ENCODE measurements around the gene NUAK1.

The NUAK1 gene

DNA sequence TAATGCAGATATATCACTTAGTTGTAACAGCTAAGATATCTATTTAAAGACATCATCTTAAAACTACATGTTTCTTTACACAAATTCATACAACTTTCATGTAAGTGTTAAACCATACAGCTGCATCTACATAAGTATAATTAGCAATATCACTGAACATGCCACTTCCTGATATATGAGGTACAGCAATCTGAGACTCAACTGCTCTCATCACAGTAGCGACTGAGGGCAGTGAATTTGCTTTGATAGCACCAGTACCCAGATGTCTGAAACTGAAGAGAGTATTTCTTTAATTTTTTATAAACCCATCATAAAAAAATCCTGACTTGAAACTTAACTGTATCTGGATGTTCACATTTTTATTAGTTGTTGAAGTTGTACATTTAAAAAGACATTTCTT lies 34.7 kb upstream of the NUAK1 start:
- no peak for TF ChIP-seq FOXP2 (optimal IDR thresholded peaks at IDR 0.05; ENCODE audit: borderline replicate concordance, extremely low read depth, extremely low read length, insufficient read depth)
- no peak for TF ChIP-seq TAF1 (IDR thresholded peaks at IDR 0.05; ENCODE audit: borderline replicate concordance, insufficient read depth, low read length)
- TF ChIP-seq POLR2AphosphoS5 (IDR thresholded peaks at IDR 0.05; ENCODE audit: low read depth, low read length): no peak
- TF ChIP-seq, protein P1, sequence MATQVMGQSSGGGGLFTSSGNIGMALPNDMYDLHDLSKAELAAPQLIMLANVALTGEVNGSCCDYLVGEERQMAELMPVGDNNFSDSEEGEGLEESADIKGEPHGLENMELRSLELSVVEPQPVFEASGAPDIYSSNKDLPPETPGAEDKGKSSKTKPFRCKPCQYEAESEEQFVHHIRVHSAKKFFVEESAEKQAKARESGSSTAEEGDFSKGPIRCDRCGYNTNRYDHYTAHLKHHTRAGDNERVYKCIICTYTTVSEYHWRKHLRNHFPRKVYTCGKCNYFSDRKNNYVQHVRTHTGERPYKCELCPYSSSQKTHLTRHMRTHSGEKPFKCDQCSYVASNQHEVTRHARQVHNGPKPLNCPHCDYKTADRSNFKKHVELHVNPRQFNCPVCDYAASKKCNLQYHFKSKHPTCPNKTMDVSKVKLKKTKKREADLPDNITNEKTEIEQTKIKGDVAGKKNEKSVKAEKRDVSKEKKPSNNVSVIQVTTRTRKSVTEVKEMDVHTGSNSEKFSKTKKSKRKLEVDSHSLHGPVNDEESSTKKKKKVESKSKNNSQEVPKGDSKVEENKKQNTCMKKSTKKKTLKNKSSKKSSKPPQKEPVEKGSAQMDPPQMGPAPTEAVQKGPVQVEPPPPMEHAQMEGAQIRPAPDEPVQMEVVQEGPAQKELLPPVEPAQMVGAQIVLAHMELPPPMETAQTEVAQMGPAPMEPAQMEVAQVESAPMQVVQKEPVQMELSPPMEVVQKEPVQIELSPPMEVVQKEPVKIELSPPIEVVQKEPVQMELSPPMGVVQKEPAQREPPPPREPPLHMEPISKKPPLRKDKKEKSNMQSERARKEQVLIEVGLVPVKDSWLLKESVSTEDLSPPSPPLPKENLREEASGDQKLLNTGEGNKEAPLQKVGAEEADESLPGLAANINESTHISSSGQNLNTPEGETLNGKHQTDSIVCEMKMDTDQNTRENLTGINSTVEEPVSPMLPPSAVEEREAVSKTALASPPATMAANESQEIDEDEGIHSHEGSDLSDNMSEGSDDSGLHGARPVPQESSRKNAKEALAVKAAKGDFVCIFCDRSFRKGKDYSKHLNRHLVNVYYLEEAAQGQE (IDR thresholded peaks at IDR 0.05; ENCODE audit: insufficient read depth in 1 of 2, low read depth in 2 of 2, low read length in 2 of 2): no peak
- no peak for TF ChIP-seq SIN3A (IDR thresholded peaks at IDR 0.05; ENCODE audit: borderline replicate concordance, insufficient read depth, low read length)

DNA sequence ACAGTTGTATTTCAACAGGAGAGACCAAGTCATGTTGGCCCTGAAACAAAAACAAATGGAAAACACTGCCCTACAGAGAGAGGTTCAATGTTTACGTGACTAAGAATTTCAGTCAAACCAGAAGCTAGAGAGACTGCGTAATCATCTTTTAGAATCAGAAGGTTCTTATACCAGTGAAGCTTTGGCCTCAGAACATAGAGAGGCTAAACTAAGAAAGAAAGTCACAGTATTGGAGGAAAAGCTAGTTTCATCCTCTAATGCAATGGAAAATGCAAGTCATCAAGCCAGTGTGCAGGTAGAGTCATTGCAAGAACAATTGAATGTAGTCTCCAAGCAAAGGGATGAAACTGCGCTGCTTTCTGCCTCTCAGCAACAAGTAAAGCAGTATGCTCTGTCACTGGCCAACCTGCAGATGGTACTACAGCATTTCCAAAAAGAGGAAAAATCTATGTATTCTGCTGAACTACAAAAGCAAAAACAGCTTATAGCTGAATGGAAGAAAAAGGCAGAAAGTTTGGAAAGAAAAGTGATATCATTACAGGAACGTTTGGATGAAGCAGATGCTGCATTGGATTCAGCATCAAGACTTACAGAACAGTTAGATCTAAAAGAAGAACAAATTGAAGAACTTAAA lies 32.5 kb upstream of the NUAK1 start:
- TF ChIP-seq TAF1 (IDR thresholded peaks at IDR 0.05; ENCODE audit: borderline replicate concordance, insufficient read depth, low read length) (no peak), SIN3A (IDR thresholded peaks at IDR 0.05; ENCODE audit: borderline replicate concordance, insufficient read depth, low read length) (no peak), FOXP2 (optimal IDR thresholded peaks at IDR 0.05; ENCODE audit: borderline replicate concordance, extremely low read depth, extremely low read length, insufficient read depth) (no peak), POLR2AphosphoS5 (IDR thresholded peaks at IDR 0.05; ENCODE audit: low read depth, low read length) (no peak)
- TF ChIP-seq, protein P1 (IDR thresholded peaks at IDR 0.05; ENCODE audit: insufficient read depth in 1 of 2, low read depth in 2 of 2, low read length in 2 of 2): no peak

DNA sequence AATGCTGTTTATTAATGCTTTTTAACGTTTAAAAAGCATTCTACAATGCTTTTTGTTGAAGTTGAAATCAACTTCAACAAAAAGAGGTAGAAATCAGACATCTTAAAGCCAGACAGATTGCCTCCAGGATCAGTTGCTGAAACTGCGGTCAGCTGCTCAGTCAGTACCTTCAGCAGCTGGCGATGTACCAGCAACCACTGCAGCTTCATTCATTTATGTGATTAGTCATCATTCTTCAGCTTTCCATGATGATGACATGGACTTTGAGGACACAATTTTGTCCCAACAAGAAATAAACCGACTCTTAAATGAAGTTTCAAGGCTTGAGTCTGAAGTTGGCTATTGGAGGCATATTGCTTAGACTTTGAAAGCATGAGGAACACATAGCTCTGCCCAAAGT lies 31.5 kb upstream of the NUAK1 start:
- no peak for TF ChIP-seq SIN3A (IDR thresholded peaks at IDR 0.05; ENCODE audit: borderline replicate concordance, insufficient read depth, low read length)
- no peak for TF ChIP-seq POLR2AphosphoS5 (IDR thresholded peaks at IDR 0.05; ENCODE audit: low read depth, low read length)
- TF ChIP-seq FOXP2 (optimal IDR thresholded peaks at IDR 0.05; ENCODE audit: borderline replicate concordance, extremely low read depth, extremely low read length, insufficient read depth): no peak
- no peak for TF ChIP-seq TAF1 (IDR thresholded peaks at IDR 0.05; ENCODE audit: borderline replicate concordance, insufficient read depth, low read length)
- TF ChIP-seq, protein P1 (IDR thresholded peaks at IDR 0.05; ENCODE audit: insufficient read depth in 1 of 2, low read depth in 2 of 2, low read length in 2 of 2): no peak

DNA sequence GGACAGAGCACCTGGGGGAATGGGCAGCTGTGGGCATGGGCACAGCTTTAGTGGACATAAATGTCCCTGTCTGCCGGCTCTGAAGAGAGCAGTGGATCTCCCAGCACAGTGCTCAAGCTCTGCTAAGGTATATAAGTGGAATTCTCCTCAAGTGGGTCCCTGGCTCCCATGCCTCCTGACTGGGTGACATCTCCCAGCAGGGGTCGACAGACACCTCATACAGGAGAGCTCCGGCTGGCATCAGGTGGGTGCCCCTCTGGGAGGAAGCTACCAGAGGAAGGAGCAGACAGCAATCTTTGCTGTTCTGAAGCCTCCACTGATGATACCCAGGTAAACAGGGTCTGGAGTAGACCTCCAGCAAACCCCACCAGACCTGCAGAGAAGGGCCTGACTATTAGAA lies 25.0 kb upstream of the NUAK1 start:
- no peak for TF ChIP-seq TAF1 (IDR thresholded peaks at IDR 0.05; ENCODE audit: borderline replicate concordance, insufficient read depth, low read length)
- no peak for TF ChIP-seq POLR2AphosphoS5 (IDR thresholded peaks at IDR 0.05; ENCODE audit: low read depth, low read length)
- TF ChIP-seq, protein P1 (IDR thresholded peaks at IDR 0.05; ENCODE audit: insufficient read depth in 1 of 2, low read depth in 2 of 2, low read length in 2 of 2): no peak
- no peak for TF ChIP-seq FOXP2 (optimal IDR thresholded peaks at IDR 0.05; ENCODE audit: borderline replicate concordance, extremely low read depth, extremely low read length, insufficient read depth)
- TF ChIP-seq SIN3A (IDR thresholded peaks at IDR 0.05; ENCODE audit: borderline replicate concordance, insufficient read depth, low read length): no peak
